Measurements from ENCODE around the gene RARS2.
"Not testable (repeated sequence)": the region's sequence is repeated elsewhere in the genome, so short reads cannot be mapped to it uniquely, and the experiment has no call there.

RARS2 gene

GRCh38 chr6:87628881-87629280 lies 39.1 kb upstream of the RARS2 start:
- peak; percentile 15 for DNase-seq (ENCODE audit: low read depth)
- no peak overlapping the region for H3K4me3 ChIP-seq (ENCODE audit: low read depth, low read length)
- no peak for TF ChIP-seq CTCF (IDR thresholded peaks at IDR 0.05; ENCODE audit: low read depth, low read length, missing control alignments)
- in situ Hi-C loops (cut with HindIII; ENCODE audit: low sequenced_read_pairs): no loop called here

- no peak for DNase-seq (ENCODE audit: low read depth)
- in situ Hi-C loops (cut with HindIII; ENCODE audit: low sequenced_read_pairs): no loop called here
- no peak for TF ChIP-seq CTCF (IDR thresholded peaks at IDR 0.05; ENCODE audit: low read depth, low read length, missing control alignments)
Measured at GRCh38 chr6:87628424-87628823, 38.6 kb upstream of the RARS2 start.

GRCh38 chr6:87623248-87623647 lies 33.5 kb upstream of the RARS2 start:
- no peak for DNase-seq (ENCODE audit: low read depth)
- no peak for TF ChIP-seq CTCF (IDR thresholded peaks at IDR 0.05; ENCODE audit: low read depth, low read length, missing control alignments)
- no peak overlapping the region for H3K4me3 ChIP-seq (ENCODE audit: low read depth, low read length)
- in situ Hi-C loops (cut with HindIII; ENCODE audit: low sequenced_read_pairs): no loop called here

More at GRCh38 chr6:87628424-87628823, 38.6 kb upstream of the RARS2 start:
- no peak overlapping the region for H3K4me3 ChIP-seq (ENCODE audit: low read depth, low read length)

GRCh38 chr6:87618531-87618930 lies 28.7 kb upstream of the RARS2 start:
- no peak for DNase-seq (ENCODE audit: low read depth)
- TF ChIP-seq CTCF (IDR thresholded peaks at IDR 0.05; ENCODE audit: low read depth, low read length, missing control alignments): no peak
- in situ Hi-C loops (cut with HindIII; ENCODE audit: low sequenced_read_pairs): no loop called here
- H3K4me3 ChIP-seq (ENCODE audit: low read depth, low read length): no peak overlapping the region

- no peak overlapping the region for H3K4me3 ChIP-seq (ENCODE audit: low read depth, low read length)
- DNase-seq (ENCODE audit: low read depth): no peak
- in situ Hi-C loops (cut with HindIII; ENCODE audit: low sequenced_read_pairs): no loop called here
- TF ChIP-seq CTCF (IDR thresholded peaks at IDR 0.05; ENCODE audit: low read depth, low read length, missing control alignments): no peak
Measured at GRCh38 chr6:87617405-87617804, 27.6 kb upstream of the RARS2 start.

GRCh38 chr6:87613018-87613417 lies 23.2 kb upstream of the RARS2 start:
- in situ Hi-C loops (cut with HindIII; ENCODE audit: low sequenced_read_pairs); H3K4me3 ChIP-seq (ENCODE audit: low read depth, low read length); DNase-seq (ENCODE audit: low read depth): not testable (repeated sequence)

GRCh38 chr6:87608802-87609201 lies 19.0 kb upstream of the RARS2 start:
- no peak overlapping the region for H3K4me3 ChIP-seq (ENCODE audit: low read depth, low read length)
- no peak for TF ChIP-seq CTCF (IDR thresholded peaks at IDR 0.05; ENCODE audit: low read depth, low read length, missing control alignments)
- no peak for DNase-seq (ENCODE audit: low read depth)
- in situ Hi-C loops (cut with HindIII; ENCODE audit: low sequenced_read_pairs): loop anchor here (5.0 kb wide), 1 partner anchor 33 kb away; no protein-coding TSS in a partner anchor

All from astrocyte of the cerebellum (primary cell).